Measurements from ENCODE around the gene TOLLIP. TPM values are rescaled to one million over a fixed set of nuclear protein-coding genes. Genes with fewer than 3 reads are reported as not detected.

The TOLLIP gene
- total and polyA plus RNA-seq, 10 donors, result 16.1 to 67.4 (median 46.2) TPM

DNA sequence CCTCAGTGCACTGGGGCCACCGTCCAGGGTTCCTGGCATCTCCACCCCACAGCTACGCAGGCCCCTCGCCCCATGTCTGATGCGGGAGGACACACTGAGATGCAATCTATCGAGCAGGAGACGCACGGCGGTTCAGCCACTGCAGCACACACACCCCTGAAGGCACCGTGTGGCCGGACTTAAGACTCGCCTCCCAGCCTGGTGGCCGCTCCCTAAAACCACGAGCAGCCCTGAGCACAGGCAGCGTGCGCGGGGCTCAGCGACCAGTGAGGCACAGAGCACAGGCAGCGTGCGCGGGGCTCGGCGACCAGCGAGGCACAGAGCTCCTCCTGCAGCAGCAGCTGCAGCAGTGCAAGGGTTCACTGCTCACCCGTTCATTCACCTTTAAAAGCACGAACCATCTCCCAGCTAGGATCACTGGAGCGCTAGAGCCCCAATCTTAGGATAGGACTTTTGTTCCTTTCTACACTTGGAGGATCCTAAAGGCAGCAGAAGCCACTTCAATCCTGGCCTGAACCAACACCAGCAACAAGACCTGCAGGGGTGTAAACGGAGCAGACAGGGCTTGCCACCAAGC is 31.4 kb downstream of the TOLLIP start:
- Histone ChIP-seq H3K4me1 (peaks cover 0 to 15% (median 7%) of the 10 kb centered on the region in 6 donors), H3K9me3 (no peaks in the 10 kb centered on the region), H3K4me3 (no peak overlapping the region), H3K27ac (no peak overlapping the region), H3K27me3 (replicated peaks in 1 of 7) (no peaks in the 10 kb centered on the region), H3K36me3 (peaks cover 0 to 98% (median 79%) of the 10 kb centered on the region in 6 donors)
- peak; percentile 51 for DNase-seq
- intact Hi-C loops (cut with DNase I; ENCODE audit: low total_unique reads), result no loop called here
- TF ChIP-seq POLR2A (IDR thresholded peaks at IDR 0.05), result no peak
- peak in 1 of 3 donors; percentile 28 for TF ChIP-seq POLR2AphosphoS5 (IDR thresholded peaks at IDR 0.05)
- TF ChIP-seq, protein P1, sequence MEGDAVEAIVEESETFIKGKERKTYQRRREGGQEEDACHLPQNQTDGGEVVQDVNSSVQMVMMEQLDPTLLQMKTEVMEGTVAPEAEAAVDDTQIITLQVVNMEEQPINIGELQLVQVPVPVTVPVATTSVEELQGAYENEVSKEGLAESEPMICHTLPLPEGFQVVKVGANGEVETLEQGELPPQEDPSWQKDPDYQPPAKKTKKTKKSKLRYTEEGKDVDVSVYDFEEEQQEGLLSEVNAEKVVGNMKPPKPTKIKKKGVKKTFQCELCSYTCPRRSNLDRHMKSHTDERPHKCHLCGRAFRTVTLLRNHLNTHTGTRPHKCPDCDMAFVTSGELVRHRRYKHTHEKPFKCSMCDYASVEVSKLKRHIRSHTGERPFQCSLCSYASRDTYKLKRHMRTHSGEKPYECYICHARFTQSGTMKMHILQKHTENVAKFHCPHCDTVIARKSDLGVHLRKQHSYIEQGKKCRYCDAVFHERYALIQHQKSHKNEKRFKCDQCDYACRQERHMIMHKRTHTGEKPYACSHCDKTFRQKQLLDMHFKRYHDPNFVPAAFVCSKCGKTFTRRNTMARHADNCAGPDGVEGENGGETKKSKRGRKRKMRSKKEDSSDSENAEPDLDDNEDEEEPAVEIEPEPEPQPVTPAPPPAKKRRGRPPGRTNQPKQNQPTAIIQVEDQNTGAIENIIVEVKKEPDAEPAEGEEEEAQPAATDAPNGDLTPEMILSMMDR (IDR thresholded peaks at IDR 0.05 in 8 of 11, conservative IDR thresholded peaks at IDR 0.05 in 3 of 11), result no peak
- 92 to 99% (median 95%) methylated on average over 10 to 27 of the region's 27 CpGs for WGBS, 5 donors

DNA sequence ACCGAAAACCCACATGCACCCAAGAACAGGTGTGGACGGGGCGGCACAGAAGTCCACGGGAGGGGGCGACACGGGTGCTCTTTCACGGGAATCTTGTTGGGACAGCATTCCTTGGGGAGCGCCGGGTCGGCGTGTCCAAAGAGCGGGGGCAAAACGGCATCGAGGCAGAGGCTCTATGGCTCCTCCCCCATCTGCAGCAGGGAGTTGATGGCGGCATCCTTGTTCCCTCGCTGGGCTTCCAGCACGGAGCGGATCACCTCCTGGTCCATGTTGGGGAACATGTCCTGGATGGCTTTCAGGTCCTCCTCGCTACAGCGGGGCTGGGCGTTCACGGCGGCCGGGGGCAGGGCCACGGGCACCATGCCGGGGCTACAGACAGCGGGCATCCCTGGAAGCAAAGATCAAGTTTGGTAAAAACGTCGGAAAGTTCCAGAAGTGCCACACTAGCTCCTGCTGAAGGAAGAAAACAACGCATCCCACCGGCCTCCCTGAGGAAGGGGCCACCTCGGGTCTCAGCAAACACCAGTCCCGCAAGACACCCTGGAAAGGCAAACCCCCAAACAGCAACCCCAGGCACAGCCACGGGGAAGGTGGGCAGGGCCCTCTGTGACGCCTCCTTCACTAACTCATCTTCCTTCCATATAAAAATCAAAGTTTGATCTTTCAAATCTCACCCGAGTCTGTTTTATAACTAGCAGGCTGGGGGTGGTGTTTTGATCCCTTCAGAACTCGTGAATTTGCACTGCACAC is 32.4 kb downstream of the TOLLIP start:
- no peak overlapping the region for H3K27ac ChIP-seq
- H3K36me3 ChIP-seq, result peaks cover 0 to 98% (median 76%) of the 10 kb centered on the region in 6 donors
- intact Hi-C loops (cut with DNase I; ENCODE audit: low total_unique reads), result no loop called here
- H3K27me3 ChIP-seq (replicated peaks in 1 of 7), result no peaks in the 10 kb centered on the region
- TF ChIP-seq, protein P1 (IDR thresholded peaks at IDR 0.05 in 8 of 11, conservative IDR thresholded peaks at IDR 0.05 in 3 of 11), result no peak
- no peak overlapping the region for H3K4me3 ChIP-seq
- DNase-seq, result peak; percentile 59
- 92 to 97% (median 94%) methylated on average over 36 to 37 of the region's 37 CpGs for WGBS, 5 donors
- H3K4me1 ChIP-seq, result peaks cover 0 to 10% (median 4%) of the 10 kb centered on the region in 6 donors
- H3K9me3 ChIP-seq, result no peaks in the 10 kb centered on the region

DNA sequence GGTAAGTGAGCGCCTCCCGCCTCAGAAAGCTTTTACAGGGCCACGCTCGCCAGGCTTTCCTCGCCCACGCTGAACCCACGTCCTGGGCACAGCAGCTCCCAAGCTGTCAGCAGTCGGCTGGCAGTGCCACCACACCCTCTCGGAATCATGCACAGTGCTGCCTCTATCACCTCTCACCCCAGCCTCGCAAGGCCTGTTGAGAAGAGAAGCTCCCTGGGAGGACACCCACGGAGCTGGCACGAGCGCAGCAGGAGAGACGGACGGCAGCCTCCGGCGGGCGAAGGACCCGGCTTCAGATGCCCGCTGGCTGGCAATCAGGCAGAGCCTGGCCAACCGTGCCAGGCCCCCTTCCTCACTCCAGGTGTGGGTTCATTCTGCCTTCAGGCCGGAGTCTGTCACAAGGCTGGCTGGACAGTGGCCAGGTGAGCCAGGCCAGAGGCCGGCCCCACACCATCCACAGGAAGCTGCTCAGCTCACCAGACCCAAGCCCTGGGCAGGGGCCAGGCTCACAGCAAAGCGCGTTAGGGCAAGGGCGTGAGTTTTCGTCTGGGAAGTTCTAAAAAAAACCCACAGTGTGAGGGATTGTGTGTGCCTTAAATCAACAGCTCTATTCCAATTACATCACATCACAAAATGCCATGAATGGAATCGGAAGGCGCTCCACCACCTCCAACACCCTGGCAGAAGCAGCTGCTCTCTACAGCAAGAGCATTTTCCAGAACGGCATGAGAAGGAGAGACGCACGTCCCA is 33.2 kb downstream of the TOLLIP start:
- H3K36me3 ChIP-seq, result peaks cover 0 to 97% (median 68%) of the 10 kb centered on the region in 6 donors

More for the DNA sequence above, 33.2 kb downstream of the TOLLIP start:
- H3K4me3 ChIP-seq, result no peak overlapping the region
- peak; percentile 66 for DNase-seq
- H3K9me3 ChIP-seq, result no peaks in the 10 kb centered on the region
- no peaks in the 10 kb centered on the region for H3K27me3 ChIP-seq (replicated peaks in 1 of 7)
- whole genome bisulfite sequencing, 5 donors, result 89 to 92% (median 90%) methylated on average over 27 to 32 of the region's 32 CpGs
- intact Hi-C loops (cut with DNase I; ENCODE audit: low total_unique reads), result no loop called here
- peaks cover 0 to 2% (median 0%) of the 10 kb centered on the region in 6 donors for H3K4me1 ChIP-seq
- TF ChIP-seq POLR2AphosphoS5 (IDR thresholded peaks at IDR 0.05), result peak in 1 of 3 donors; percentile 35
- TF ChIP-seq, protein P1 (IDR thresholded peaks at IDR 0.05 in 8 of 11, conservative IDR thresholded peaks at IDR 0.05 in 3 of 11), result no peak
- H3K27ac ChIP-seq, result no peak overlapping the region
